ENCODE results near the gene RPL39.
"Not testable (repeated sequence)": the region's sequence is repeated elsewhere in the genome, so short reads cannot be mapped to it uniquely, and the experiment has no call there.

Gene RPL39

GRCh38 chrX:119762718-119763117, 28.7 kb downstream of the RPL39 start:
- no peak for DNase-seq

DNA sequence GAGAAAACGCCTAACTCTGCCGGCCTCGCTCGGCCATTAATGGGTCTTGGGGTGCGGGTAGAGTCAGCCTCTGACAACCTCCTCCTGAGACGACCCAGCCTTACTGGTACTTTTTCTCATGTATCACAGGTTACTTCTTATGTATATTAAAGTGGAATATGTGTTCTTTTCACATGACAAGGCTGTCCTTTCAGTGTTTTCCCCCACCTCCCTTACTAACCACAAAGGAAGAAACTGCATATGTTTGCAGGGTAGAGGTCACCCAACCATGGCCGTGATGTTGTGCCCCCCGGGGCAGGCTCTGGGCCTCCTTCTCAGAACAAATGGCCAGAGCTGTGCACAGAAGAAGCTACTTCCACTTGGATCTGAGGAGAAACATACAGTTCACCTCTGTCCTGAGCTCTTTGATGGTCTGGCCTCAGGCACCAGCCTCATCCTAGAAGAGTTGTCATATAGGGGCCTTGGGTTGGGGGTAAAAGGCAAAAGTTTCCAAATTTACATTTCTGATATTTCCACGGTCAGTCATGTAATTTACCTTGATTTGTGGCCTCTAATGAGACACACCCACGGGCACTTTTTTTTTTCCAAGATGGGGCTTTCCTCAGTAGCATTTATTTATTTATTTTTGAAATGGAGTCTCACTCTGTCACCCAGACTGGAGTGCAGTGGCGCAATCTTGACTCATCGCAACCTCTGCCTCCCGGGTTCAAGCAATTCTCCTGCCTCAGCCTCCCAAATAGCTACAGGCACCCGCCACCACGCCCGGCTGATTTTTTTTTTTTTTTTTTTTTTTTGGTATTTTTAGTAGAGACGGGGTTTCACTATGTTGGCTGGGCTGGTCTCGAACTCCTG, 31.2 kb downstream of the RPL39 start:
- no peak for DNase-seq

DNA sequence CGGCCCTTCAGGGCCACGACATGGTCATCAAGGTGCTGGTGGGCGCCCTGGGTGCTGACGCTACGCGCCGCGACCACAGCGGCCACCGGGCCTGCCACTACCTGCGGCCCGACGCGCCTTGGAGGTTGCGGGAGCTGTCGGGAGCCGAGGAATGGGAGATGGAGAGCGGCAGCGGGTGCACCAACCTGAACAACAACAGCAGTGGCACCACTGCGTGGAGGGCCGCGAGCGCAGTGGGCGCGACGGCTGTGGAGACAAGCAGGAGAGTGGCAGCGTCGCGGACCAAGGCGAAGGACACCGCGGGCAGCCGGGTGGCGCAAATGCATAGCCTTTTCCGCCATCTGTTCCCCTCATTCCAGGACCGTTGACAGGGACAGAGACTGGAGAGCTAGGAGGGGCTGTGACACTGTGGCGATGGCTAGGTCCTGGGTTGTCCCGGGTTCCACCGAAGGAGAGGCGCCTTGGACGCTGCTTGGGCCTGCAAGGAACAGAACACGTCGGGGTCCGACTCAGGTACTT, 32.1 kb downstream of the RPL39 start:
- no peak for DNase-seq

- peak; percentile 59 for DNase-seq
Measured at GRCh38 chrX:119758731-119759247, 32.6 kb downstream of the RPL39 start.

DNA sequence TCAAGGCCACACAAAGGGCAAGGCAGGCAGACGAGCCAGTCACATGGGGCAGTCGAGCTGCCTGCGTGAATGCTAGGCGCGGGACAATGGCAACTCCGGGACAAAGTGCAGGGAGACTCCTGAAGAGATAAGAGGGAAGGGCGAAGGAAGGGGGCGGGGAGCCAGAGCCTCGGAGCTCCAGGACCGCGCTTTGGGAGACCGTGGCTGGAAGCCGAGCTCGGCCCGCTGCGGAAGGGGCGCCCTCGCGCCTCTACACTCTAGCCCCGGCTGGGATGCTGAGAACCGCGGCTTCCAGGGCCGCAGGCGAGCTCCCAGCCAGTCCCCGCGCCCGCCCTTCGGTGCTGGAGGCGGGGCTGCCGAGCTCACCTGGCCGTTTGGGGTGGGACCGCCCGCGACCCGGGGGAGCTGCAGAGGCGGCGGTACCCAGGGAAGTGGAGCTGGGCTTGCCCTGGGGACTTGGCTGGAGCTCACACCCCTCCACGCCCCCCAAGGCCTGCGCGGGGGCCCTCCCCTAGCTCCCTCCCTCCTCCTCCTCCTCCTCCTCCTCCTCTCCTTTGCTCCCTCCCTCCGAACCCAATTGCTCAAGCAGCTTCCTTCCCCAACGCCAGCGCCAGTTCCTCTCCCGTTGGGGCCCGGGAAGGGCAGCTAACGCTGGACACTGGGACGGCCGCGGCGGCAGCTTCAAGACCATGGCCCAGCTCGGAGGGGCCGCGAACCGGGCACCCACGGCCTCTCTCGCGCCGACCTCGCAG, 33.3 kb downstream of the RPL39 start, which contains the start of gene SOWAHD:
Gene SOWAHD, plus strand, starts transcription at position 610 of the 752 bp plus-strand sequence. Its CDS starts 80 bp downstream, at position 690.
- DNase-seq: peak; percentile 57

- no peak for DNase-seq
Measured at GRCh38 chrX:119757646-119757978, 33.8 kb downstream of the RPL39 start.

DNA sequence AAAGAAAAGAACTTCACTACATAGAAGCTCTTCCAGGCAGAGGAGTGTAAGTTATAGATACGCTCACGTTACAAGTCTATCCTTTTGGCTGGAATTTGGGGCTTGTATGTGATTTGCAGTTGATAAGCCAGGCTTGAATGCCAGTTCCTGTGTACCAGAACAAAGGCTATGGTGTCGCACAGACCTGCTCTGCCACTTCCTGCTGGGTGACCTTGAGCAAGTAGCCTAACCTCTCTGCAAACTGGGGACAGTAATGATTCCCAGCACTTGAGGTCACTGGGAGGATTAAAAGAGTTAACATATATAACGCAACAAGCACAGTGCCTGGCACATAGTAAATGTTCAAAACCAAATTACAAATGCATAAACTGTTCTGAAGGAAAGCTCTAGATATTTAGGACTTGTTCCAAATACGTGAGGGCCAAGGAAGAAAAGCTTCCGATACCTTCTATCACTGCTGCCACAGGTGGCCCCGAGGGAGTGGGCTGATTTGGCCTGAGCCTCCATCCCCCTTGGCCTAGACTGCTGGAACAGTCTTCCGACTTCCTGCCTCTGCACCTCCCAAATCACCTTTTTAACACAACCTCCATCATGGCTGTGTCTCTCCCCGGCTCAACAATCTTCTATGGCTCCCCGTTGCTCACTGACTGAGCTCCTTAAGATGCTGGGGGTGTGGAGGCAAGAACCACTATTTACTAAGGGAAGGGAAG, 34.3 kb downstream of the RPL39 start:
- no peak for DNase-seq

- peak; percentile 59 for DNase-seq
Measured at GRCh38 chrX:119755981-119756533, 35.4 kb downstream of the RPL39 start.

DNA sequence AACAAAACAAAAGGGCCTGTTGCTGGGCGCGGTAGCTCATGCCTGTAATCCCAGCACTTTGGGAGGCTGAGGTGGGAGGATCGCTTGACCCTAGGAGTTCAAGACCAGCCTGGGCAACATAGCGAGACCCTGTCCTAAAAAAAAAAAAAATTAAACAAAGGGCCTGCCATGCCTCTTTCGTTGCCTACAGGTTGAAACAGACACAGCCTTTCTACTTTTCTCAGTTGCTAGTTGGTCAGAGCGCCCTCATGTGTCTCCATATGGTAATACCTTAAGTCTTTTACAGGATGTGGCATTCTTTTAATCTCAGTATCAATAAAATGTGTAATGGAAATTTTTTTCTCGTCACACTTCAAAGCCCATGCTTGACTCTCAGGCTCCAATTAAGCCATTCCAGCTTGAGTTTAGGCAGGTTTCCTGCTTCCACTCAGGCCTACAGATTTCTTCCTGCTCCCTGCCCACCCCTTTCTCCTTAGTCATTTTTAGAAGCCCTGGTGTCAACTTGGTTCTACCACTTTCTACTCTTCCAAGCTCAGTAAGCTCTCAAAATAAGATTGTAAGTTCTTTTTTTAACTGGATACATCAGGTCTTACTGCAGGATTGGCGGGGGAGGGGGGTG, 37.7 kb downstream of the RPL39 start:
- DNase-seq: no peak

DNA sequence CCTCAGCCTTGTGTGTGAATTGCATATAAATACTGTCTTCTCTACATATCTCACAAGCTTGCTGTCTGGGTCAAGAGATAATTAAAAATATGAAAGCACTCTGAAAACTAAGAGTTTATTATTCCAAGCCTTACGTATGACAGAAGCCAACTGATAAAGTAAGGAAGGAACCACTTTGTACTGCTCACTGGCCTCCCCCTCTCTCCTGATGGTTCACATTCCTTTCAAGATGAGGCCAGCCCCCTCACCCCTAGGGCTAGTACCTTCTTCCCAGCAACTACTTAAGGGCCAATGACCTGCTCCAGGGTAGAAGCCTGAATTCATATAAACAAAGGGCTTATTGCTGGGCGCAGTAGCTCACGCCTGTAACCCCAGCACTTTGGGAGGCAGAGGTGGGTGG, 38.4 kb downstream of the RPL39 start:
- no peak for DNase-seq

GRCh38 chrX:119750751-119751150, 40.7 kb downstream of the RPL39 start:
- not testable (repeated sequence) for DNase-seq

DNA sequence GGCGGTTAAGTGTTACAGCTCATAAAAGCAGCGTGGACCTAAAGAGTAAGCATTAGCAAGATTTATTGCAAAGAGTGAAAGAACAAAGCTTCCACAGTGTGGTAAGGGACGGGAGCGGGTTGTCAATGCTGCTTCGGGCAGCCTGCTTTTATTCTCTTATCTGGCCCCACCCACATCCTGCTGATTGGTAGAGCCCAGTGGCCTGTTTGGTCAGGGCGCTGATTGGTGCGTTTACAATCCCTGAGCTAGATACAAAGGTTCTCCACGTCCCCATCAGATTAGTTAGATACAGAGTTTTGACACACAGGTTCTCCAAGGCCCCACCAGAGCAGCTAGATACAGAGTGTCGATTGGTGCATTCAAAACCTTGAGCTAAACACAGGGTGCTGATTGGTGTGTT, 41.3 kb downstream of the RPL39 start:
- not testable (repeated sequence) for DNase-seq

GRCh38 chrX:119745283-119745848, 46.1 kb downstream of the RPL39 start:
- DNase-seq: no peak

DNA sequence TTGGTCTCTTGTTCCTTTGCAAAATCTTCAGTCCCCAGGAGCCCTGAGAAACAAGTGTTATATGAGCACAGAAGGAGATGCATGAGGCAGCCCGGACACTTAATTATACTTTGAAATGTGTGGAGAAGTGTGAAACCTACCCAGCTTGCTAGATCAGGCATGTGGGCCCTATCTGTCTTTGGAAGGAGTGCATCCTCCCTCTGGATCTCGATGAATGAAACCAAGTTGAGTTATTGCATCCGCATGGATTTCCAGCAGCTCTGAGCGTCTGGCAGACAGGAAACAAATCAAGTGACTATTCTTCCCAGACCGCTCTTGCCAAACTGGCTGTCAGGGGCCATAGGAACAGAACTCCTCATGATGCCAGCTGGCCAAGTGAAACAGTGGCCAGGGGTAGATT, 52.7 kb downstream of the RPL39 start:
- DNase-seq: no peak

Measured in activated CD8-positive, alpha-beta memory T cell treated with anti-CD3 and anti-CD28 coated beads, Interleukin-2, amount 50 U/mL, for 48 hours (primary cell).